Caco-2 (cell line): ENCODE results near the gene TP53BP1. TPM values are rescaled to one million over a fixed set of nuclear protein-coding genes. Genes with fewer than 3 reads are reported as not detected.

ENCODE experiments used
- BruUV-seq: library from RNA; stranded (reverse); fragments of 400-500 nt; replicated peaks from 2 replicates; lab custom pipeline; 2021; lab: Mats Ljungman, UMichigan
- CTCF ChIA-PET: fragments of 300-600 bp; sonication (Branson Sonifier 250); formaldehyde crosslinking; loops from one replicate; lab custom pipeline; 2022; ENCODE audit warnings: antibody characterized with exemption; lab: Charles Lee
- POLR2A ChIA-PET: fragments of 300-600 bp; sonication (Branson Sonifier 250); formaldehyde crosslinking; loops from one replicate; lab custom pipeline; 2022; ENCODE audit warnings: antibody characterized with exemption; lab: Charles Lee
- DNase-seq, 2 experiments: peaks; one replicate each; pipeline versions ENCODE4 v3.0.0 to v3.0.0-alpha.2; 2020 to 2022
- H3K27me3 ChIP-seq: replicated peaks from 2 replicates; pipeline ENCODE4 v1.6.0; 2011; ENCODE audit warnings: low read length; ENCODE audit not compliant: control insufficient read depth, insufficient read depth
- H3K36me3 ChIP-seq: 2 replicates; pipeline ENCODE4 v1.5.1; 2011; ENCODE audit warnings: low read length; ENCODE audit not compliant: control insufficient read depth, insufficient read depth
- H3K4me1 ChIP-seq: fragments of 250-450 bp; sonication (Bioruptor Pico); 2 replicates; pipeline ENCODE4 v1.5.1; 2020; ENCODE audit warnings: mild to moderate bottlenecking
- H3K4me3 ChIP-seq: 2 replicates; pipeline ENCODE4 v1.5.1; 2011; ENCODE audit warnings: low read depth, mild to moderate bottlenecking, control low read depth, low read length
- H3K9me3 ChIP-seq: fragments of 250-450 bp; sonication (Bioruptor Pico); 2 replicates; pipeline ENCODE4 v1.5.1; 2020; ENCODE audit warnings: mild to moderate bottlenecking, moderate library complexity
- H3K27ac Mint-ChIP-seq: one replicate; pipeline ENCODE4 v1.8.0; 2022; ENCODE audit warnings: mixed read lengths; ENCODE audit not compliant: unreplicated experiment
- H3K27me3 Mint-ChIP-seq: one replicate; pipeline ENCODE4 v1.8.0; 2022; ENCODE audit warnings: mixed read lengths; ENCODE audit not compliant: insufficient read depth, unreplicated experiment
- H3K36me3 Mint-ChIP-seq: one replicate; pipeline ENCODE4 v1.8.0; 2022; ENCODE audit warnings: mild to moderate bottlenecking, mixed read lengths; ENCODE audit not compliant: insufficient read depth, unreplicated experiment
- H3K4me1 Mint-ChIP-seq: one replicate; pipeline ENCODE4 v1.8.0; 2022; ENCODE audit warnings: low read depth, mixed read lengths; ENCODE audit not compliant: unreplicated experiment
- H3K4me3 Mint-ChIP-seq: one replicate; pipeline ENCODE4 v1.8.0; 2022; ENCODE audit warnings: mild to moderate bottlenecking, moderate library complexity, mixed read lengths; ENCODE audit not compliant: unreplicated experiment
- H3K9me3 Mint-ChIP-seq: one replicate; pipeline ENCODE4 v1.8.0; 2022; ENCODE audit warnings: mixed read lengths; ENCODE audit not compliant: unreplicated experiment
- CTCF ChIP-seq, 2 experiments: fragments of 200-600 bp in 1 of 2; IDR thresholded peaks; 1 replicate in 1 of 2; 2 replicates in 1 of 2; pipeline versions ENCODE4 v1.5.1 to v1.8.0; 2011 to 2022; ENCODE audit warnings: antibody characterized with exemption in 1 of 2, control low read depth in 1 of 2, inconsistent platforms in 1 of 2, low read depth in 1 of 2, low read length in 1 of 2, mild to moderate bottlenecking in 1 of 2, moderate library complexity in 1 of 2; ENCODE audit not compliant: insufficient read depth in 1 of 2, severe bottlenecking in 1 of 2, unreplicated experiment in 1 of 2
- intact Hi-C: fragments of 100-400 bp; cut with micrococcal nuclease; formaldehyde crosslinking; loops from one replicate; pipeline ENCODE4 v1.10.0; 2022; ENCODE audit not compliant: unreplicated experiment
- total RNA-seq: library from RNA; stranded (reverse); gene quantifications from 2 replicates; pipeline ENCODE4 v1.2.3, GENCODE V29; 2022

The TP53BP1 gene
- total RNA-seq, 1 experiment from 2014 or later, result 39.8 TPM

- BruUV-seq, result no TSS peak
- CTCF ChIA-PET, result no interaction called here
- no peaks in the 10 kb centered on the region for H3K4me1 Mint-ChIP-seq
- H3K27me3 Mint-ChIP-seq, result peaks cover 3% of the 10 kb centered on the region
- H3K27ac Mint-ChIP-seq, result no peak overlapping the region
- Histone ChIP-seq H3K9me3 (no peaks in the 10 kb centered on the region), H3K4me3 (no peak overlapping the region), H3K4me1 (no peaks in the 10 kb centered on the region), H3K36me3 (no peaks in the 10 kb centered on the region), H3K27me3 (no peaks in the 10 kb centered on the region)
- no peak overlapping the region for H3K4me3 Mint-ChIP-seq
- intact Hi-C loops, result no loop called here
- peaks cover 5% of the 10 kb centered on the region for H3K36me3 Mint-ChIP-seq
- DNase-seq, result no peak
- TF ChIP-seq CTCF (IDR thresholded peaks at IDR 0.05; ENCODE audit: insufficient read depth in 1 of 2, low read depth in 1 of 2, low read length in 1 of 2, severe bottlenecking in 1 of 2, unreplicated experiment in 1 of 2), result no peak
- POLR2A ChIA-PET, result no interaction called here
- H3K9me3 Mint-ChIP-seq, result no peaks in the 10 kb centered on the region
Observed at GRCh38 chr15:43529587-43530345, 36.8 kb upstream of the TP53BP1 start.

- Mint-ChIP-seq H3K4me3 (no peak overlapping the region), H3K27ac (no peak overlapping the region), H3K36me3 (peaks cover 5% of the 10 kb centered on the region), H3K4me1 (no peaks in the 10 kb centered on the region), H3K9me3 (no peaks in the 10 kb centered on the region), H3K27me3 (peaks cover 3% of the 10 kb centered on the region)
- no peaks in the 10 kb centered on the region for H3K27me3 ChIP-seq
- intact Hi-C loops, result no loop called here
- no peaks in the 10 kb centered on the region for H3K4me1 ChIP-seq
- TF ChIP-seq CTCF (IDR thresholded peaks at IDR 0.05; ENCODE audit: insufficient read depth in 1 of 2, low read depth in 1 of 2, low read length in 1 of 2, severe bottlenecking in 1 of 2, unreplicated experiment in 1 of 2), result no peak
- ChIA-PET CTCF (no interaction called here), POLR2A (no interaction called here)
- H3K36me3 ChIP-seq, result no peaks in the 10 kb centered on the region
- no TSS peak for BruUV-seq
- no peak overlapping the region for H3K4me3 ChIP-seq
- DNase-seq, result no peak
- no peaks in the 10 kb centered on the region for H3K9me3 ChIP-seq
Observed at GRCh38 chr15:43529141-43529540, 36.2 kb upstream of the TP53BP1 start.

- DNase-seq, result no peak
- Mint-ChIP-seq H3K4me1 (no peaks in the 10 kb centered on the region), H3K9me3 (no peaks in the 10 kb centered on the region), H3K4me3 (no peak overlapping the region), H3K36me3 (peaks cover 5% of the 10 kb centered on the region), H3K27ac (no peak overlapping the region), H3K27me3 (peaks cover 3% of the 10 kb centered on the region)
- CTCF ChIA-PET, result no interaction called here
- H3K27me3 ChIP-seq, result no peaks in the 10 kb centered on the region
- no peaks in the 10 kb centered on the region for H3K9me3 ChIP-seq
- no peak for TF ChIP-seq CTCF (IDR thresholded peaks at IDR 0.05; ENCODE audit: insufficient read depth in 1 of 2, low read depth in 1 of 2, low read length in 1 of 2, severe bottlenecking in 1 of 2, unreplicated experiment in 1 of 2)
- no peaks in the 10 kb centered on the region for H3K4me1 ChIP-seq
- intact Hi-C loops, result no loop called here
- H3K4me3 ChIP-seq, result no peak overlapping the region
- no peaks in the 10 kb centered on the region for H3K36me3 ChIP-seq
- BruUV-seq, result no TSS peak
- POLR2A ChIA-PET, result no interaction called here
Observed at GRCh38 chr15:43528542-43529007, 35.6 kb upstream of the TP53BP1 start.
